GM12865 (cell line): Measurements from ENCODE around the gene SRSF10.

Experiments used
- DNase-seq: peaks from one replicate; pipeline ENCODE4 v3.0.0; 2010; ENCODE audit warnings: low read depth
- H3K4me3 ChIP-seq: 2 replicates; pipeline ENCODE4 v1.5.1; 2011; ENCODE audit warnings: mild to moderate bottlenecking, low read depth, low read length, control low read depth
- CTCF ChIP-seq: IDR thresholded peaks from 2 replicates; pipeline ENCODE4 v1.5.1; 2011; ENCODE audit warnings: low read length, control low read depth, low read depth, inconsistent platforms; ENCODE audit not compliant: insufficient read depth; ENCODE audit errors: missing control alignments

SRSF10 gene

GRCh38 chr1:24005163-24005562 is 25.0 kb upstream of the SRSF10 start:
- no peak for DNase-seq
- H3K4me3 ChIP-seq: no peak overlapping the region
- TF ChIP-seq CTCF: no peak

- TF ChIP-seq CTCF: no peak
- H3K4me3 ChIP-seq: no peak overlapping the region
Measured at GRCh38 chr1:24004132-24004531, 24.0 kb upstream of the SRSF10 start.

GRCh38 chr1:24003331-24003972 is 23.3 kb upstream of the SRSF10 start:
- no peak overlapping the region for H3K4me3 ChIP-seq
- TF ChIP-seq CTCF: no peak
- peak; percentile 72 for DNase-seq

More at GRCh38 chr1:24004132-24004531, 24.0 kb upstream of the SRSF10 start:
- DNase-seq: no peak

- H3K4me3 ChIP-seq: no peak overlapping the region
- no peak for TF ChIP-seq CTCF
- no peak for DNase-seq
Measured at GRCh38 chr1:24002695-24003094, 22.6 kb upstream of the SRSF10 start.

GRCh38 chr1:23999156-23999671 is 19.1 kb upstream of the SRSF10 start:
- TF ChIP-seq CTCF: no peak
- DNase-seq: no peak
- H3K4me3 ChIP-seq: no peak overlapping the region

- no peak for TF ChIP-seq CTCF
- H3K4me3 ChIP-seq: no peak overlapping the region
- no peak for DNase-seq
Measured at GRCh38 chr1:23997812-23998211, 17.7 kb upstream of the SRSF10 start.

- H3K4me3 ChIP-seq: no peak overlapping the region
- DNase-seq: no peak
- no peak for TF ChIP-seq CTCF
Measured at GRCh38 chr1:23996700-23997229, 16.6 kb upstream of the SRSF10 start.
